ENCODE measurements around the gene SFTPB. TPM values are rescaled to one million over a fixed set of nuclear protein-coding genes. Genes with fewer than 3 reads are reported as not detected.
"Not testable (repeated sequence)": the region's sequence is repeated elsewhere in the genome, so short reads cannot be mapped to it uniquely, and the experiment has no call there.

SFTPB gene
- total RNA-seq, 1 experiment from 2014 or later = not detected

GRCh38 chr2:85682378-85682777, 14.4 kb upstream of the SFTPB start:
- DNase-seq (ENCODE audit: low read depth) = no peak
- in situ Hi-C loops (cut with HindIII; ENCODE audit: low pct_unique_long_range_greater_than_20kb, low sequenced_read_pairs) = no loop called here

- in situ Hi-C loops (cut with HindIII; ENCODE audit: low pct_unique_long_range_greater_than_20kb, low sequenced_read_pairs) = no loop called here
- no peak for DNase-seq (ENCODE audit: low read depth)
Observed at GRCh38 chr2:85681776-85682175, 13.8 kb upstream of the SFTPB start.

GRCh38 chr2:85681372-85681763, 13.4 kb upstream of the SFTPB start:
- no peak for DNase-seq (ENCODE audit: low read depth)

GRCh38 chr2:85680707-85681371, 12.8 kb upstream of the SFTPB start:
- in situ Hi-C loops (cut with HindIII; ENCODE audit: low pct_unique_long_range_greater_than_20kb, low sequenced_read_pairs) = no loop called here
- DNase-seq (ENCODE audit: low read depth) = no peak

More at GRCh38 chr2:85681372-85681763, 13.4 kb upstream of the SFTPB start:
- in situ Hi-C loops (cut with HindIII; ENCODE audit: low pct_unique_long_range_greater_than_20kb, low sequenced_read_pairs) = no loop called here

- peak; percentile 77 for DNase-seq (ENCODE audit: low read depth)
- in situ Hi-C loops (cut with HindIII; ENCODE audit: low pct_unique_long_range_greater_than_20kb, low sequenced_read_pairs) = no loop called here
Observed at GRCh38 chr2:85678794-85679672, 11.0 kb upstream of the SFTPB start.

- DNase-seq (ENCODE audit: low read depth) = no peak
- in situ Hi-C loops (cut with HindIII; ENCODE audit: low pct_unique_long_range_greater_than_20kb, low sequenced_read_pairs) = no loop called here
Observed at GRCh38 chr2:85678377-85678776, 10.4 kb upstream of the SFTPB start.

GRCh38 chr2:85675866-85676548, 8.0 kb upstream of the SFTPB start:
- in situ Hi-C loops (cut with HindIII; ENCODE audit: low pct_unique_long_range_greater_than_20kb, low sequenced_read_pairs) = no loop called here
- no peak for DNase-seq (ENCODE audit: low read depth)

GRCh38 chr2:85675427-85675826, 7.4 kb upstream of the SFTPB start:
- DNase-seq (ENCODE audit: low read depth) = no peak
- in situ Hi-C loops (cut with HindIII; ENCODE audit: low pct_unique_long_range_greater_than_20kb, low sequenced_read_pairs) = no loop called here

GRCh38 chr2:85674417-85674816, 6.4 kb upstream of the SFTPB start:
- in situ Hi-C loops (cut with HindIII; ENCODE audit: low pct_unique_long_range_greater_than_20kb, low sequenced_read_pairs) = no loop called here
- DNase-seq (ENCODE audit: low read depth) = no peak

- no peak for DNase-seq (ENCODE audit: low read depth)
- in situ Hi-C loops (cut with HindIII; ENCODE audit: low pct_unique_long_range_greater_than_20kb, low sequenced_read_pairs) = no loop called here
Observed at GRCh38 chr2:85673716-85674375, 5.8 kb upstream of the SFTPB start.

GRCh38 chr2:85672456-85672855, 4.5 kb upstream of the SFTPB start:
- DNase-seq (ENCODE audit: low read depth) = no peak
- in situ Hi-C loops (cut with HindIII; ENCODE audit: low pct_unique_long_range_greater_than_20kb, low sequenced_read_pairs) = no loop called here

GRCh38 chr2:85670416-85670815, 2.4 kb upstream of the SFTPB start:
- in situ Hi-C loops (cut with HindIII; ENCODE audit: low pct_unique_long_range_greater_than_20kb, low sequenced_read_pairs); DNase-seq (ENCODE audit: low read depth): not testable (repeated sequence)

GRCh38 chr2:85669549-85669948, 1.6 kb upstream of the SFTPB start:
- DNase-seq (ENCODE audit: low read depth) = no peak
- in situ Hi-C loops (cut with HindIII; ENCODE audit: low pct_unique_long_range_greater_than_20kb, low sequenced_read_pairs) = no loop called here

- no peak for DNase-seq (ENCODE audit: low read depth)
- in situ Hi-C loops (cut with HindIII; ENCODE audit: low pct_unique_long_range_greater_than_20kb, low sequenced_read_pairs) = no loop called here
Observed at GRCh38 chr2:85668857-85669142, 801 bp upstream of the SFTPB start.

GRCh38 chr2:85667561-85668008, 414 bp downstream of the SFTPB start:
- in situ Hi-C loops (cut with HindIII; ENCODE audit: low pct_unique_long_range_greater_than_20kb, low sequenced_read_pairs) = no loop called here
- no peak for DNase-seq (ENCODE audit: low read depth)

GRCh38 chr2:85666435-85667316, 1.3 kb downstream of the SFTPB start:
- in situ Hi-C loops (cut with HindIII; ENCODE audit: low pct_unique_long_range_greater_than_20kb, low sequenced_read_pairs) = no loop called here
- no peak for DNase-seq (ENCODE audit: low read depth)

GRCh38 chr2:85666016-85666415, 2.0 kb downstream of the SFTPB start:
- in situ Hi-C loops (cut with HindIII; ENCODE audit: low pct_unique_long_range_greater_than_20kb, low sequenced_read_pairs) = no loop called here
- no peak for DNase-seq (ENCODE audit: low read depth)

Measured in Caki2 (cell line).